Neural crest cell (in vitro differentiated cells): ENCODE measurements around the gene MESD. TPM values are rescaled to one million over a fixed set of nuclear protein-coding genes. Genes with fewer than 3 reads are reported as not detected.

Experiments used
- DNase-seq: peaks from one replicate; pipeline ENCODE4 v3.0.0; 2021; ENCODE audit warnings: low read depth, mixed read lengths, low spot score
- H3K27ac Mint-ChIP-seq: one replicate; pipeline ENCODE4 v1.8.0; 2021; ENCODE audit warnings: mild to moderate bottlenecking, mixed read lengths; ENCODE audit not compliant: unreplicated experiment
- H3K27me3 Mint-ChIP-seq: 2 replicates; pipeline ENCODE4 v1.8.0; 2021; ENCODE audit warnings: low read depth, mild to moderate bottlenecking, mixed read lengths
- H3K36me3 Mint-ChIP-seq: 2 replicates; pipeline ENCODE4 v1.8.0; 2021; ENCODE audit warnings: low read depth, mild to moderate bottlenecking, mixed read lengths
- H3K4me1 Mint-ChIP-seq: 2 replicates; pipeline ENCODE4 v1.8.0; 2021; ENCODE audit warnings: mixed read lengths
- H3K4me3 Mint-ChIP-seq: one replicate; pipeline ENCODE4 v1.8.0; 2021; ENCODE audit warnings: mild to moderate bottlenecking, mixed read lengths
- H3K9me3 Mint-ChIP-seq: 2 replicates; pipeline ENCODE4 v1.8.0; 2021; ENCODE audit warnings: mixed read lengths
- CTCF ChIP-seq: fragments of 200-600 bp; sonication (generic); conservative IDR thresholded peaks from 2 replicates; pipeline ENCODE4 v1.5.0; 2021; ENCODE audit warnings: antibody characterized with exemption, mild to moderate bottlenecking
- total RNA-seq: library from RNA; stranded (reverse); gene quantifications from 2 replicates; pipeline ENCODE4 v1.2.1, GENCODE V29; 2021

MESD gene
- total RNA-seq, 1 donor from 2014 or later: 30.7 TPM

- Mint-ChIP-seq H3K36me3 (peaks cover 14% of the 10 kb centered on the region), H3K27ac (no peak overlapping the region), H3K4me3 (no peak overlapping the region), H3K9me3 (no peaks in the 10 kb centered on the region), H3K4me1 (peaks cover 9% of the 10 kb centered on the region), H3K27me3 (no peaks in the 10 kb centered on the region)
- no peak for TF ChIP-seq CTCF
- DNase-seq: no peak
These were observed 49.3 kb downstream of the MESD start for GRCh38 chr15:80940331-80940730.

GRCh38 chr15:80939216-80939615 lies 50.4 kb downstream of the MESD start:
- TF ChIP-seq CTCF: no peak
- Mint-ChIP-seq H3K4me1 (peaks cover 20% of the 10 kb centered on the region), H3K4me3 (no peak overlapping the region), H3K9me3 (no peaks in the 10 kb centered on the region), H3K27me3 (no peaks in the 10 kb centered on the region), H3K36me3 (peaks cover 15% of the 10 kb centered on the region), H3K27ac (no peak overlapping the region)
- DNase-seq: no peak

- Mint-ChIP-seq H3K9me3 (no peaks in the 10 kb centered on the region), H3K36me3 (peaks cover 12% of the 10 kb centered on the region), H3K27me3 (no peaks in the 10 kb centered on the region), H3K27ac (no peak overlapping the region), H3K4me1 (peaks cover 22% of the 10 kb centered on the region), H3K4me3 (no peak overlapping the region)
- no peak for DNase-seq
- no peak for TF ChIP-seq CTCF
These were observed 51.9 kb downstream of the MESD start for GRCh38 chr15:80937718-80938117.

- H3K36me3 Mint-ChIP-seq: peaks cover 8% of the 10 kb centered on the region
- no peak overlapping the region for H3K4me3 Mint-ChIP-seq
- H3K27ac Mint-ChIP-seq: no peak overlapping the region
- H3K27me3 Mint-ChIP-seq: no peaks in the 10 kb centered on the region
- H3K4me1 Mint-ChIP-seq: peaks cover 22% of the 10 kb centered on the region
- no peak for TF ChIP-seq CTCF
- no peak for DNase-seq
- H3K9me3 Mint-ChIP-seq: no peaks in the 10 kb centered on the region
These were observed 53.1 kb downstream of the MESD start for GRCh38 chr15:80936288-80937078.

GRCh38 chr15:80934761-80935221 lies 54.8 kb downstream of the MESD start:
- peak overlapping the region; percentile 0 for H3K4me3 Mint-ChIP-seq
- H3K4me1 Mint-ChIP-seq: peaks cover 22% of the 10 kb centered on the region
- H3K36me3 Mint-ChIP-seq: peaks cover 6% of the 10 kb centered on the region
- H3K27ac Mint-ChIP-seq: peak overlapping the region; percentile 9
- no peaks in the 10 kb centered on the region for H3K27me3 Mint-ChIP-seq
- no peak for DNase-seq
- TF ChIP-seq CTCF: no peak
- no peaks in the 10 kb centered on the region for H3K9me3 Mint-ChIP-seq
